HG02642 (cell line): ENCODE measurements around the gene H1-8.
"Not testable (repeated sequence)": the region's sequence is repeated elsewhere in the genome, so short reads cannot be mapped to it uniquely, and the experiment has no call there.

ENCODE experiments used
- ATAC-seq: cut with Tn5 transposase; IDR thresholded peaks from one replicate; pipeline ENCODE4 v1.9.1; 2021; ENCODE audit warnings: mild to moderate bottlenecking; ENCODE audit not compliant: unreplicated experiment, poor library complexity

Gene H1-8

DNA sequence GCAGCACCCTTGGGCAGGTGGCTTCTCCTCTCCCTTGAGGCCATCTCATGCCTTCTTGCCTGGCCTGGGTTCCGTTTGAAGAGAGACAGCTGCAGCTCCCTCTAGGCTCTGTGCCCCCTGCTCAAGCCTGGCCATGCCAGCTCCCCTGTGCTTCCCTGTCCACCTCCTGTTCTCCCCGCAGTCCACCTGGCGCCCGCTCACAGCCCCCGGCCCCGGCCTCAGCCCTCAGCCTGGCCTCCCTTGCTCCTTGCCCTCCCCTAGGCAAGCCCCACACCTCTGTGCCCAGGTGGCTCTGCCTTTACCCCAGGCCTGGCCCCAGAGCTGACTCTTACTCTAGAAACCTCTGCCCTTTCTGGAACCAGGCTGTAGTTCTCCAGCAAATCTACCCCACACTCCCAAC, 28.4 kb upstream of the H1-8 start:
- ATAC-seq, result no peak

DNA sequence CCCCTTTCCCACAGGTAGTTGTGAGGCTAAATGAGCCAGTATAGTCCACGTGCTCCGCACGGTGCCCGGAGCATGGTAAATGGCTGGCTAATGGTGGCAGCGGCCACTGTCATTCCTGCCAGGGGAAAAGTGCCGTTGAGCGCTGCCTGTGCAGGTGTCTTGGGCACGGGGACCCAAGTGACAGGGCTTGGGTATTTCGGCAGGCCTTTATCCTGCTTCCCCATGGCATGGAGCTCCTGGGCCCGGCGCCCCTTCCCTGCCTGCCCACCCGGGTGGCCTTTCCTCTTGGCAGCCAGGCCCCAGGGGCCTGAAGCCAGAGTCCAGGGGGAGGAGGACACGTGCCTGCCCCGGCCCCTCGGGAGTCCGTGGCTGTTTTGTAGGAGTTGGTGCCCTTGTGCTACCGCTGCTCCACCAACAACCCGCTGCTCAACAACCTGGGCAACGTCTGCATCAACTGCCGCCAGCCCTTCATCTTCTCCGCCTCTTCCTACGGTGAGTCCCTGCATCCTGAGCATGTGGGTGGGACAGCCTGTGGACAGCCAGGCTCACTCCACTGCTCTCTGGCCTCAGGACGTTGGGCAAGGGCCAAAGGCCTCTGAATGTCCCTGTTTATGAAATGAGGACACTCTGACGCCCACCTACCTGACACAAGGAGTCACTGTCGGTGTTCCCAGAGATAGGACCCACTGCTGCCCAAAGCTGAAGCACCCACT, 27.7 kb upstream of the H1-8 start:
- not testable (repeated sequence) for ATAC-seq

DNA sequence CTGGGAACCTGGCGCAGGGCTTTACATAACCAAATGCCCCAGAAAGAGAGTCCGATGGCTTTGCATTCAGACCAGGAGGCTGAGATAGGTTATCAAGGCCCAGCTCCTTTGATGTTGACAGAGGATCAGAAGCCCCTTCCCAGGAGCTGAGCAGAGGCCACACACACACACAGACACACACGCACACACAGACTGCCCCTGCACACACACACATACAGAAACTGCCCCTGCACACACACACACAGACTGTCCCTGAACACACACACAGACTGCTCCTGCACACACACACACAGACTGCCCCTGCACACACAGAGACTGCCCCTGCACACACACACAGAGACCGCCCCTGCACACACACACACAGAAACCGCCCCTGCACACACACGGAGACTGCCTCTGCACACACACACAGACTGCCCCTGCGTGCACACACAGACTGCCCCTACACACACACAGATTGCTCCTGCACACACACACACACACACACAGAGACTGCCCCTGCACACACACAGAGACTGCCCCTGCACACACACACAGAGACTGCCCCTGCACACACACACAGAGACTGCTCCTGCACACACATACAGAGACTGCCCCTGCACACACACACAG, 27.0 kb upstream of the H1-8 start:
- ATAC-seq, result not testable (repeated sequence)

DNA sequence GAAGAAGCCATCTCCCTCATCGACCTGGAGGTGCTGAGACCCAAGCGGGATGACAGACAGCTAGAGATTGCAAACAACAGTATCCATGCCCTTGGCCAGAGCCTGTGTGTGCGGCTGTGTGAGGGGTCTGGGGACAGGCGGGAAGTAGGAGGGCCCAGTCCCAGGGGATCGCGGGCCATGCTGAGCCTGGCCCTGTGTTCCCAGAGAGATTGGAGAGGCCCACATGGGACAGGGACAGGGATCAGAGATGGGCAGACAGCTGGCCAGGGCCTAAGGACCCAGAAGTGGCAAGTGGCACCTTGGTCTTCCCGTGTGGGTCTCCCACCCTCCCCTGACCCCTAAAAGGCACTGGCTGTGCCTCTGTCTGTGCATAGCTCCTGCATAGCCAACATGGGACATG, 25.5 kb upstream of the H1-8 start:
- ATAC-seq, result no peak

DNA sequence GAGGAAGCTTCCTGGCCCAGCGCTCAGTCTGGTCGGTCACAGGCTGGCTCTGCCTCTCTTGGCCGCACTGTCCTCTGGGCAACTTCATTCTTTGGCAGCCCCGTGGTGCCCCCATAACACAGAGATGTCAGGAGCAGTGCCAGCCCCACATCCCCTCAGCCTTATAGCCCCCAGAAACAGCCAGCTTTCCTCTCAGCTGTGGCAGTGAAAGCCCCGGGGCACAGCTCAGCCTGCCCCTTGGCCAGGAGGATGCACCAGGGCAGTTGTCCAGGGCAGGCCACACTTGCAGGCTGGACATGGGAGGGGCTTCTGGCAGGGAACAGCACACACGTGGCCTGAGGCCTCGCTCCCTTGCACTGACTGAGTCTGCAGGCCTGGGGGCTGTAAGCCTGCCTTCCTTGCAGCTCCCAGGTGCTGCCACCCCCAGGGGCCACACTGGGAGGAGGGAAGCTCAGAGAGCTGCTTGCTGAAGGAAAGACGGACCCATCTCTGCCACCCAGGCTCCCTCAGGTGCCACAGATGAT, 24.9 kb upstream of the H1-8 start:
- no peak for ATAC-seq

DNA sequence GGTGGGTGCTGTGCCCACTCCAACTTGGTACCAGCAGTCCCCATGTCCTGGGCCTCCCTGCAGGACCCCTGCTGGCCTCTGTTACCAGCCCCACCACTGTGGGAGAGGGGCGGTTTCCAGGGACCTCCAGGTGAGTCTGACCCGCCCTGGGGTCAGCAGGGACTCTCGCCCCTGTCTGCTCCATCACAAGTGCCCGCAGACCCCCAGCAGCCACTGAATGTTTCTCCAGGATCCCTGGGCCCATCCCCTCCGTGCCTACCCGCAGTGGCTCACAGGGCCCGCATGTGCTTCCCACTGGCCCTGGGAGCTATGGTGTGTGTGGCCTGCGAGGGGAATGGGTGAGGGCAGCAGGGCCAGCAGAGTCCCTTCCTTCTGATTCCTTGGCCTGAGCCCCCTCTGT, 24.4 kb upstream of the H1-8 start:
- ATAC-seq, result no peak

DNA sequence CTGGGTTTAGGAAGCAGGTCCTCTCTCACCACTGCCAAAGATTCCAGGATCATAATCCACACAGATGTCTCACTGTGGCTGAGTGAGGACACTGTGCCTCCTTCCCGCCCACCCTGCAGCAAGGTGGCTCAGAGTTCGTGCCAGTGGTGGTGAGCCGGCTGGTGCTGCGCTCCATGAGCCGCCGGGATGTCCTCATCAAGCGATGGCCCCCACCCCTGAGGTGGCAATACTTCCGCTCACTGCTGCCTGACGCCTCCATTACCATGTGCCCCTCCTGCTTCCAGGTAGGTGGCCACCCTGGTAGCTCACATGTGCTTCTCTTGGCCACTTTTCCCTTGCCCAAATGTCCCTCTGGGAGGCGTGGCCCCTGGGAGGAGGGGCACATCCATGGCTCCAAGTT, 23.5 kb upstream of the H1-8 start:
- ATAC-seq, result no peak

DNA sequence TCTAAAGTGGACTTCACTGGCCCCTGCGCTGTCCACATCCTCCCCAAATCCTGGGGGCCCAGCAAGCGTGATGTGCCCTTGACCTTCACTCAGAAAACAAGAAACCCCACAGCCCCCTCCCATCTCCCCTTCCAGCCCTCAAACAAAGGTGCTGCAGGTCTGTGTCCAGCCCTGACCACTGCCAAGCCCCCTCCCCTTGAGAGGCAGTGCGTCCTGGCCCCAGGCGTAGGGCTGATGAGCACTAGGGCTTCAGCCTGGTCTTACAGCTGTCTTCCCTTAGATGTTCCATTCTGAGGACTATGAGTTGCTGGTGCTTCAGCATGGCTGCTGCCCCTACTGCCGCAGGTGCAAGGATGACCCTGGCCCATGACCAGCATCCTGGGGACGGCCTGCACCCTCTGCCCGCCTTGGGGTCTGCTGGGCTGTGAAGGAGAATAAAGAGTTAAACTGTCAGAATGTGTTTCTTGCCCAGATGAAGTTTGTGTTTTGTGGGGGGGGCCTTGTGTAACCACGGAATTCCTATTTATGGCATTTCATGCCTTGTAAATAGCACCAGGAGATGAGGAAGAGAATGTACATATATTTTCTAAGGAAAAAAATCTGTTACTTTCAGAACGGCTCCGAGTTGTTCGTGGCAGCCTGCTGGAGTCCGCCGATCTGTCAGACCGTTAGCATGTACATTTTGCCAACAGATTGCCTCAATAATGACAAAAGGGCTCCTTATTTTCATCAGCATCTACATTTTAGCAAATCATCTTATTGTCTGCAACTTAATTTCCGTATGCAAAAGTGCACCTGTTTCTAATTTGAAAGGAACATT, 22.9 kb upstream of the H1-8 start:
- ATAC-seq, result no peak

DNA sequence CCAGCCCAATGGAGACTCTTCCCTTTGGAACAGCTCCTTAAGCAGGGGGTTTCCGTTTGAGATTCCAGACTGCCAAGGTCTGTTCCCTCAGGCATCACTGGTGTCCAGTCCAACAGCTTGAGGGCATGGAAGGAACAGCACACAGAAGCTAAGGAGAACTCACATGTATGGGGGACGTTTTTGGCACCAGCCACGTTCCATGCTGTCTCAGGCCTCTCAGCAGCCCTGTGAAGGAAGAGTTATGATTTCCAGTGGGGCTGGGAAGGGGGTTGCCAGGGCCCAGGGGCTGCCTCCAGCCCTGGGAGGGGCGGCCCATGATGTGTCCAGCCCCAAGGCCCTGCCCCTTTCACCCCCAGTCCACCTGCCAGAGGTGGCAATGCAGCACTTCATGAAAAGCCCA, 22.0 kb upstream of the H1-8 start:
- no peak for ATAC-seq

DNA sequence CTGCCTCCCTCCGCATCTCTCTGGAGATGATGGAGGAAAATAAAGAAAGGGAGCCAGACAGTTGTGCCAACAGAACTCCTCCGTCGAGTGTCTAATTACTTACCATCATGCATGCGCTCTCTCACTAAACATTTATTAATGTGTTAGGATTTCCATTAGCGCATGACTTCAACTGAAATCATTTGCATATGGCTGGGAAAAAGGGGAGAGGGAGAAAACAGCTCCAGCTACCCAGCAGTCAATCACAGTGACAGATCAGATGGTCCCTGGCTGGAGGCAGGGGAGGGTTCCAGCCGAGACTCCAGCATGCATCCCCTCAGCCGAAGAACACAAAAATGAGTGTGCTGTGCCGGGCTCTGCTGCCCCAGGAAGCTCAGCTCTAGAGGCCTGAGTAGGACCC, 21.4 kb upstream of the H1-8 start:
- ATAC-seq, result no peak

DNA sequence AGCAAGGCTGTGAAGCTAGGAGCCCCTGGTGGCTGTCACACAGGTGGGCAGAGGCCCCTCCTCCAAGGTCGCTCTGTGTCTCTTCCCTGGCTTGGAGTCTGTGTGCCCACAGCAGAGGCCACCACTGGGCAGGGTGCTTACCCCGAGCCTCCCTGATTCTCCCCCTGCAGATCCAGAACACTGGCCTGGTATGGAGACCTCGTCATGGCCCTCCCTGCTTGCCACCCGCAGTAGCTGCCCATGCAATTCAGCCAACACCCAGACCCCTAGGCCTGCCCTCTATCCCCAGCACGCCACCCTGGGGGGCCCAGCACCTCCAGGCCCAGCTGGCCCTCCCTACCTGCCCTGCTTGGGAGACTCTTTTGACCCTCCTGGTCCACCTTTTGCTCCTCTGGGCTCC, 20.0 kb upstream of the H1-8 start:
- no peak for ATAC-seq

DNA sequence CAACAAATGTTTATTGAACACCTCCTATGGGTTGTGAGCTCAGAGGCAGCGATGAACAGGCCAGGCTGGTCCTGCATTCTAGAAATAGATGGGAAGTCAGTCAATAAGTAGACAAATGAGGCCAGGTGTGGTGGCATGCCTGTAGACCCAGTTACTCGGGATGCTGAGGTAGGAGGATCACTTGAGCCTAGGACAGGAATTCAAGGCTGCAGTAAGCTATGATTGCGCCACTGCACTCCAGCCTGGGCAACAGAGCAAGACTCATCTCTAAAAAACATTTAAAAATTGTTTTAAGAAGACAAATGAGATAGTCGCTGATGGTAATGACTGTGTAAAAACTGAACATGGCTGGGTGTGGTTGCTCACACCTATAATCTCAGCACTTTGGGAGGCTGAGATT, 18.9 kb upstream of the H1-8 start:
- no peak for ATAC-seq

DNA sequence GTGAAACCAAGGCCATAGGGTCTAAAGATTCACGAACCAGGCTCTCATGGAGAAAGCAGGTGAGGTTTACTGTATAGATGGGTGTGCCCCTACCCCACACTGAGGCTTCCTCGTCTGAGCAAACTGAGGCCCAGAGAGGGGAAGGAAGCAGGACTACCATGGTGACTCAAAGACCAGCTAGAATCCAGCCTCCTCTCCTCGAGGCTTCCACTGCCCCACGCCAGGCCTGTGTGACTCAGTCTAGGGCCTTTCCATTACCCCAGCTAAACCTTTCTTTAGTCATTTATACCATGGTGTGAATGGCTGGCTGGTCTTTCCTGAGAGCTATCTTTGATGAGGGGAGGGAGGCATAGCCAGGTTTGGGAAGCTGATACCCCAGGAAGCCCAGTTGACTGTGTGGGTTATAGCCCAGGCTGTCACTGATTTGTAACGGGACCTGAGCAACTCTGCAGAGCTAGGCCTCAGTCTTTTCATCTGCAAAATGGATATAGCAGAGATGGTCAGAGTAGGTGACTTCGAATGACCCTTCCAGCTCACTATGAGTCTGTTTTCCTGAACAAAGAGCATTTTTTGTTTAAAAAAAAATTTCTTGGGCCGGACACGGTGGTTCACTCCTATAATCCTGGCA, 17.5 kb upstream of the H1-8 start:
- no peak for ATAC-seq

DNA sequence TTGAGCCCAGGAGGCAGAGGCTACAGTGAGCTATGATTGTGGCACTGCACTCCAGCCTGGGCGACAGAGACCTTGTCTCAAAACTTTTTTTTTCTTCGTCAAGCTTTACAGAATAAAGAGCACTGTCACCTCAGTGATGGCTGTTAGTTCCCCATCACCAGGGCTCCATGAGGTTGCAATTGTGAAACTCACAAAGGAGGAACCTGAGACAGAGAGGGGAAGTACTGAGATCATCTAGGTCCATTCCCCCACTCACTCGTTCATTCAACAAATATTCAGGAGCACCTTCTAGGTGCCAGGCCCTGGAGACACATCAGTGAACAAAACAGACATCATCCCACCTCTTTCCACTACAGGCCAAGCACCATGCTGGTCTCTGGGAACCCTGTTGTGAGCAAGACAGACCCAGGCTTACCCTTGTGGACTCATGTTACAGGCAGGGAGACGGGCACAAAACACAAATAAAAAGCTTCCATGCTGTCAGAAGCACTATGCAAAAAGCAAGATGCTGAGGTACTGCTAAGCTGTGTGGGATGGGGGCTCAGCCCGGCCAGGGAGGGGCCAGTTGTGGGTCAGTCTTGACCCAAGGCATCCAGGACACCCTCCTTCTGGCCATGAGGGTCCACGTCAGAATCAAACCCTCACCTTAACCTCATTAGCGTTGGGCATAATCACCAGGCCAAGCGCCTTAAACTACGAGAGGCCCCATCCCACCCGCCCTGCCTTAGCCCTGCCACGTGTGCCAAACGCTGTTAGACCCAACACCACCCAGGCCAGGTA, 16.7 kb upstream of the H1-8 start:
- peak; percentile 87 for ATAC-seq

DNA sequence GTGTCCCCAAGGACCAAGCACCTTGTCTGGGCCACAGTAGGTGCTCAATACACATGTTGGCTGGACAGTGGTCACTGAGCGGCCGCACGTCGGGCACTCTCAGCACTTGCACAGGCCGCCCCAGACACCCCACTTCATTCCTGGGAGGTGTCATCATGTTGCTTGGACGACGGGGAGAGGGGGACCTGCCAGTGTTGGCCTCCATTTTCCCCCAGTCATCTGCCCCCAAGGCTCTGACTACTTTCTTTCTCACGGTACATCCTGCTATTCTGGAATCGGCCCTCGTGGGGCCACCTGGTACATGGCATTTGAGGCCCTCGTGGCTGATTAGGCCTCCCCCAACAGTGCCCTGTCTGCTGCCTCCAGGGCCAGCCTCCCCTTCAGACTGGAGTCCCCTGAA, 15.7 kb upstream of the H1-8 start:
- ATAC-seq, result no peak

DNA sequence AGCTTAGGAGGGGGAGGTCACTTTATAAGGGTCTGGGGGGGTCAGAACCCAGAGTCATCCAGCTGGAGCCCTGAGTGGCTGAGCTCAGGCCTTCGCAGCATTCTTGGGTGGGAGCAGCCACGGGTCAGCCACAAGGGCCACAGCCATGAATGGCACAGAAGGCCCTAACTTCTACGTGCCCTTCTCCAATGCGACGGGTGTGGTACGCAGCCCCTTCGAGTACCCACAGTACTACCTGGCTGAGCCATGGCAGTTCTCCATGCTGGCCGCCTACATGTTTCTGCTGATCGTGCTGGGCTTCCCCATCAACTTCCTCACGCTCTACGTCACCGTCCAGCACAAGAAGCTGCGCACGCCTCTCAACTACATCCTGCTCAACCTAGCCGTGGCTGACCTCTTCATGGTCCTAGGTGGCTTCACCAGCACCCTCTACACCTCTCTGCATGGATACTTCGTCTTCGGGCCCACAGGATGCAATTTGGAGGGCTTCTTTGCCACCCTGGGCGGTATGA, 14.3 kb upstream of the H1-8 start, which contains the start of gene RHO:
Gene RHO, plus strand, starts transcription at position 51 of the 512 bp plus-strand sequence. Its CDS starts 95 bp downstream, at position 146.
- no peak for ATAC-seq

DNA sequence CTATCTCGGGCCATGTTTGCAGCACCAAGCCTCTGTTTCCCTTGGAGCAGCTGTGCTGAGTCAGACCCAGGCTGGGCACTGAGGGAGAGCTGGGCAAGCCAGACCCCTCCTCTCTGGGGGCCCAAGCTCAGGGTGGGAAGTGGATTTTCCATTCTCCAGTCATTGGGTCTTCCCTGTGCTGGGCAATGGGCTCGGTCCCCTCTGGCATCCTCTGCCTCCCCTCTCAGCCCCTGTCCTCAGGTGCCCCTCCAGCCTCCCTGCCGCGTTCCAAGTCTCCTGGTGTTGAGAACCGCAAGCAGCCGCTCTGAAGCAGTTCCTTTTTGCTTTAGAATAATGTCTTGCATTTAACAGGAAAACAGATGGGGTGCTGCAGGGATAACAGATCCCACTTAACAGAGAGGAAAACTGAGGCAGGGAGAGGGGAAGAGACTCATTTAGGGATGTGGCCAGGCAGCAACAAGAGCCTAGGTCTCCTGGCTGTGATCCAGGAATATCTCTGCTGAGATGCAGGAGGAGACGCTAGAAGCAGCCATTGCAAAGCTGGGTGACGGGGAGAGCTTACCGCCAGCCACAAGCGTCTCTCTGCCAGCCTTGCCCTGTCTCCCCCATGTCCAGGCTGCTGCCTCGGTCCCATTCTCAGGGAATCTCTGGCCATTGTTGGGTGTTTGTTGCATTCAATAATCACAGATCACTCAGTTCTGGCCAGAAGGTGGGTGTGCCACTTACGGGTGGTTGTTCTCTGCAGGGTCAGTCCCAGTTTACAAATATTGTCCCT, 13.4 kb upstream of the H1-8 start:
- no peak for ATAC-seq

DNA sequence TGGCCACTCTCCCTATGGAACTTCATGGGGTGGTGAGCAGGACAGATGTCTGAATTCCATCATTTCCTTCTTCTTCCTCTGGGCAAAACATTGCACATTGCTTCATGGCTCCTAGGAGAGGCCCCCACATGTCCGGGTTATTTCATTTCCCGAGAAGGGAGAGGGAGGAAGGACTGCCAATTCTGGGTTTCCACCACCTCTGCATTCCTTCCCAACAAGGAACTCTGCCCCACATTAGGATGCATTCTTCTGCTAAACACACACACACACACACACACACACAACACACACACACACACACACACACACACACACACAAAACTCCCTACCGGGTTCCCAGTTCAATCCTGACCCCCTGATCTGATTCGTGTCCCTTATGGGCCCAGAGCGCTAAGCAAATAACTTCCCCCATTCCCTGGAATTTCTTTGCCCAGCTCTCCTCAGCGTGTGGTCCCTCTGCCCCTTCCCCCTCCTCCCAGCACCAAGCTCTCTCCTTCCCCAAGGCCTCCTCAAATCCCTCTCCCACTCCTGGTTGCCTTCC, 12.7 kb upstream of the H1-8 start:
- no peak for ATAC-seq

DNA sequence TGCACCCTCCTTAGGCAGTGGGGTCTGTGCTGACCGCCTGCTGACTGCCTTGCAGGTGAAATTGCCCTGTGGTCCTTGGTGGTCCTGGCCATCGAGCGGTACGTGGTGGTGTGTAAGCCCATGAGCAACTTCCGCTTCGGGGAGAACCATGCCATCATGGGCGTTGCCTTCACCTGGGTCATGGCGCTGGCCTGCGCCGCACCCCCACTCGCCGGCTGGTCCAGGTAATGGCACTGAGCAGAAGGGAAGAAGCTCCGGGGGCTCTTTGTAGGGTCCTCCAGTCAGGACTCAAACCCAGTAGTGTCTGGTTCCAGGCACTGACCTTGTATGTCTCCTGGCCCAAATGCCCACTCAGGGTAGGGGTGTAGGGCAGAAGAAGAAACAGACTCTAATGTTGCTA, 12.2 kb upstream of the H1-8 start:
- no peak for ATAC-seq
